ENCODE data around the gene COL17A1.

GRCh38 chr10:104045151-104046089 lies 40.3 kb downstream of the COL17A1 start:
- TF ChIP-seq RAD21 (IDR thresholded peaks at IDR 0.05; ENCODE audit: low read depth): peak; percentile 95
- no peak for TF ChIP-seq YY1 (IDR thresholded peaks at IDR 0.05; ENCODE audit: low read depth)
- no peak for TF ChIP-seq TCF12 (IDR thresholded peaks at IDR 0.05; ENCODE audit: low read depth)
- no peak for TF ChIP-seq EP300 (IDR thresholded peaks at IDR 0.05; ENCODE audit: borderline replicate concordance)
- TF ChIP-seq CREB1 (IDR thresholded peaks at IDR 0.05; ENCODE audit: low read depth): no peak
- no peak for TF ChIP-seq MAX (IDR thresholded peaks at IDR 0.05)
- TF ChIP-seq CEBPB (IDR thresholded peaks at IDR 0.05): no peak
- no peak for TF ChIP-seq TEAD4 (IDR thresholded peaks at IDR 0.05)

Measured in Ishikawa (cell line).